HepG2 (cell line): ENCODE measurements around the gene LCN2. TPM values are rescaled to one million over a fixed set of nuclear protein-coding genes. Genes with fewer than 3 reads are reported as not detected.

Experiments used
- ELF1 ChIP-seq: sonication (generic); formaldehyde crosslinking; IDR thresholded peaks from 2 replicates; pipeline ENCODE4 v1.4.0; 2020; ENCODE audit warnings: missing genetic modification reagents
- FOXO1 ChIP-seq: sonication (generic); formaldehyde crosslinking; IDR thresholded peaks from 2 replicates; pipeline ENCODE4 v1.4.0; 2020; ENCODE audit warnings: missing genetic modification reagents
- HBP1 ChIP-seq: IDR thresholded peaks from 2 replicates; pipeline ENCODE4 v1.6.1; 2016; ENCODE audit warnings: low read depth, control low read depth
- IRX3 ChIP-seq: sonication (generic); formaldehyde crosslinking; IDR thresholded peaks from 2 replicates; pipeline ENCODE4 v1.8.1; 2023; ENCODE audit warnings: mild to moderate bottlenecking, low read depth, missing genetic modification reagents, borderline replicate concordance
- NFATC3 ChIP-seq: sonication (generic); formaldehyde crosslinking; IDR thresholded peaks from 2 replicates; pipeline ENCODE4 v1.5.1; 2020; ENCODE audit warnings: mild to moderate bottlenecking, missing genetic modification reagents
- PATZ1 ChIP-seq: sonication (generic); formaldehyde crosslinking; IDR thresholded peaks from 2 replicates; pipeline ENCODE4 v1.4.0; 2020; ENCODE audit warnings: missing genetic modification reagents
- TFDP1 ChIP-seq: IDR thresholded peaks from 2 replicates; pipeline ENCODE4 v1.6.1; 2016; ENCODE audit warnings: missing compliant biosample characterization, missing genetic modification reagents, borderline replicate concordance
- ZBTB4 ChIP-seq: sonication (generic); formaldehyde crosslinking; IDR thresholded peaks from 2 replicates; pipeline ENCODE4 v1.4.0; 2020; ENCODE audit warnings: missing genetic modification reagents, mild to moderate bottlenecking, borderline replicate concordance
- ZBTB49 ChIP-seq: sonication (generic); formaldehyde crosslinking; IDR thresholded peaks from 2 replicates; pipeline ENCODE4 v1.4.0; 2020; ENCODE audit warnings: missing genetic modification reagents, borderline replicate concordance
- ZBTB7A ChIP-seq: sonication (generic); formaldehyde crosslinking; IDR thresholded peaks from 2 replicates; pipeline ENCODE4 v1.8.0; 2022; ENCODE audit warnings: mild to moderate bottlenecking, missing genetic modification reagents
- ZFP36L1 ChIP-seq: sonication (generic); formaldehyde crosslinking; IDR thresholded peaks from 2 replicates; pipeline ENCODE4 v1.8.0; 2022; ENCODE audit warnings: mild to moderate bottlenecking, missing genetic modification reagents, moderate library complexity
- ZKSCAN1 ChIP-seq: fragments of 150-350 bp; IDR thresholded peaks from 2 replicates; pipeline ENCODE4 v1.6.1; 2014; ENCODE audit warnings: low read length
- ZMYM3 ChIP-seq: sonication (generic); formaldehyde crosslinking; IDR thresholded peaks from 2 replicates; pipeline ENCODE4 v1.5.1; 2020; ENCODE audit warnings: mild to moderate bottlenecking, missing genetic modification reagents
- ZNF235 ChIP-seq: sonication (generic); formaldehyde crosslinking; IDR thresholded peaks from 2 replicates; pipeline ENCODE4 v1.8.1; 2023; ENCODE audit warnings: mild to moderate bottlenecking, missing genetic modification reagents, borderline replicate concordance
- ZNF746 ChIP-seq: sonication (generic); formaldehyde crosslinking; IDR thresholded peaks from 2 replicates; pipeline ENCODE4 v1.8.0; 2022; ENCODE audit warnings: mild to moderate bottlenecking, missing genetic modification reagents
- ZNF768 ChIP-seq: sonication (generic); formaldehyde crosslinking; IDR thresholded peaks from 2 replicates; pipeline ENCODE4 v1.4.0; 2020; ENCODE audit warnings: missing genetic modification reagents
- ZNF790 ChIP-seq: sonication (generic); formaldehyde crosslinking; IDR thresholded peaks from 2 replicates; pipeline ENCODE4 v1.8.0; 2022; ENCODE audit warnings: missing genetic modification reagents, mild to moderate bottlenecking, borderline replicate concordance
- polyA plus RNA-seq, 8 experiments: library from polyadenylated mRNA; depleted of rRNA in 3 of 8; stranded (reverse) in 7 of 8; unstranded in 1 of 8; fragments of >200 nt; fragmentation: Illumina TruSeq in 4 of 8; extraction: Trizol in 4 of 8; gene quantifications; 2 replicates each; pipeline versions ENCODE4 v1.2.1 to v1.2.3, GENCODE V29; 2011 to 2016; ENCODE audit warnings: low read depth in 4 of 8, missing spikeins in 1 of 8, mixed read lengths in 1 of 8; ENCODE audit not compliant: insufficient read depth in 1 of 8
- total RNA-seq, 5 experiments: library from RNA; depleted of rRNA; stranded (reverse); fragments of >200 nt; fragmentation: Illumina TruSeq; extraction: Trizol; gene quantifications; 2 replicates each; pipeline ENCODE4 v1.2.3, GENCODE V29; 2016; ENCODE audit warnings: low read depth in 1 of 5

Gene LCN2
- total and polyA plus RNA-seq, 2 of the 13 experiments (the other 11 are each of a cell fraction or from before 2014, with no cell fraction given) = 0.38 to 1.4 TPM

GRCh38 chr9:128115187-128116103 lies 33.8 kb upstream of the LCN2 start (continued):
- peak; percentile 81 for TF ChIP-seq TFDP1 (CRISPR knock-in tag)
- peak; percentile 95 for TF ChIP-seq ZNF746 (CRISPR knock-in tag)
- TF ChIP-seq ZKSCAN1 = no peak
- 0 out of 2 replicates have a peak, but pooled peaks have one; percentile 49 for TF ChIP-seq ZBTB7A
- no peak for TF ChIP-seq NFATC3 (CRISPR knock-in tag)
- peak; percentile 94 for TF ChIP-seq PATZ1
- TF ChIP-seq ZBTB4 (CRISPR knock-in tag) = peak; percentile 75; the same call in 1 of the 2 replicates
- peak; percentile 95 for TF ChIP-seq FOXO1 (CRISPR knock-in tag)
- peak; percentile 97 for TF ChIP-seq ZFP36L1 (CRISPR knock-in tag)
- no peak for TF ChIP-seq IRX3
- TF ChIP-seq ZMYM3 (CRISPR knock-in tag) = peak; percentile 99
- TF ChIP-seq ZNF235 = peak; percentile 95; the same call in 1 of the 2 replicates
- no peak for TF ChIP-seq ZBTB49 (CRISPR knock-in tag)
- peak; percentile 88 for TF ChIP-seq ELF1 (CRISPR knock-in tag)
- TF ChIP-seq HBP1 (CRISPR knock-in tag) = peak; percentile 84; the same call in 1 of the 2 replicates
- TF ChIP-seq ZNF790 (CRISPR knock-in tag) = no peak
- TF ChIP-seq ZNF768 (CRISPR knock-in tag) = peak; percentile 64; the same call in 1 of the 2 replicates
